K562 (cell line): ENCODE results near the gene GGA2. TPM values are rescaled to one million over a fixed set of nuclear protein-coding genes. Genes with fewer than 3 reads are reported as not detected.

ENCODE experiments used
- ARID3A ChIP-seq: IDR thresholded peaks from 2 replicates; pipeline ENCODE4 v1.6.1; 2012; ENCODE audit warnings: low read depth, low read length, improper control_type of control experiment, borderline replicate concordance
- BDP1 ChIP-seq: IDR thresholded peaks from 3 replicates; pipeline ENCODE4 v1.6.1; 2011; ENCODE audit not compliant: insufficient read length, insufficient read depth
- CCNT2 ChIP-seq: IDR thresholded peaks from 2 replicates; pipeline ENCODE4 v1.6.1; 2011; ENCODE audit warnings: borderline replicate concordance, low read depth, mild to moderate bottlenecking, moderate library complexity, mixed read lengths, low read length; ENCODE audit not compliant: insufficient read length; ENCODE audit errors: extremely low read depth
- CREB1 ChIP-seq, 2 experiments: sonication (generic) in 1 of 2; formaldehyde crosslinking in 1 of 2; IDR thresholded peaks; 2 replicates each; pipeline versions ENCODE4 v1.6.1 to v1.8.0; 2012 to 2022; ENCODE audit warnings: inconsistent platforms in 1 of 2, mild to moderate bottlenecking in 1 of 2, missing genetic modification reagents in 1 of 2, moderate library complexity in 1 of 2
- CREBBP ChIP-seq: IDR thresholded peaks from one replicate; pipeline ENCODE4 v1.6.1; 2012; ENCODE audit warnings: low read depth, mild to moderate bottlenecking, control low read depth, inconsistent platforms, low read length
- EGR1 ChIP-seq: fragments of 450-650 bp; conservative IDR thresholded peaks from 2 replicates; pipeline ENCODE4 v1.6.1; 2017; ENCODE audit warnings: mild to moderate bottlenecking
- ETV1 ChIP-seq: fragments of 450-650 bp; conservative IDR thresholded peaks from 2 replicates; pipeline ENCODE4 v1.6.1; 2016; ENCODE audit warnings: missing genetic modification characterization, control low read depth, low read depth, missing compliant biosample characterization
- ID3 ChIP-seq, 2 experiments: fragments of 250-450 bp in 1 of 2; fragments of 450-650 bp in 1 of 2; sonication (Bioruptor Pico) in 1 of 2; IDR thresholded peaks; 2 replicates each; pipeline versions ENCODE4 v1.6.1 to v1.8.0; 2016 to 2021; ENCODE audit warnings: mild to moderate bottlenecking in 2 of 2, moderate library complexity in 2 of 2, missing compliant biosample characterization in 1 of 2, missing genetic modification characterization in 1 of 2
- JUND ChIP-seq, 2 experiments: IDR thresholded peaks; 2 replicates in 1 of 2; 3 replicates in 1 of 2; pipeline ENCODE4 v1.6.1; 2011; ENCODE audit warnings: borderline replicate concordance in 2 of 2, low read depth in 2 of 2, low read length in 2 of 2, improper control_type of control experiment in 1 of 2, missing biosample characterization in 1 of 2, missing genetic modification characterization in 1 of 2, missing genetic modification reagents in 1 of 2
- KDM4B ChIP-seq, 2 experiments: fragments of 450-650 bp in 1 of 2; sonication (generic) in 1 of 2; IDR thresholded peaks; 2 replicates each; pipeline ENCODE4 v1.6.1; 2016 to 2017; ENCODE audit warnings: borderline replicate concordance in 2 of 2, antibody characterized with exemption in 1 of 2, low read depth in 1 of 2, mild to moderate bottlenecking in 1 of 2
- PHF20 ChIP-seq: fragments of 450-650 bp; IDR thresholded peaks from 2 replicates; pipeline ENCODE4 v1.6.1; 2018; ENCODE audit not compliant: partially characterized antibody
- RBFOX2 ChIP-seq: fragments of 200-400 bp; formaldehyde crosslinking; IDR thresholded peaks from 2 replicates; pipeline ENCODE4 v1.6.1; 2017; ENCODE audit warnings: low read depth, mild to moderate bottlenecking, low read length, moderate library complexity
- SIX5 ChIP-seq, 2 experiments: IDR thresholded peaks; 2 replicates each; pipeline ENCODE4 v1.6.1; 2011; ENCODE audit warnings: low read length in 2 of 2, borderline replicate concordance in 1 of 2, low read depth in 1 of 2, mild to moderate bottlenecking in 1 of 2, moderate library complexity in 1 of 2; ENCODE audit not compliant: insufficient read depth in 1 of 2
- SRSF1 ChIP-seq: fragments of 200-400 bp; formaldehyde crosslinking; IDR thresholded peaks from 2 replicates; pipeline ENCODE4 v1.6.1; 2017; ENCODE audit warnings: mild to moderate bottlenecking, low read depth, low read length, moderate library complexity
- TFE3 ChIP-seq: fragments of 450-650 bp; formaldehyde crosslinking; IDR thresholded peaks from 2 replicates; pipeline ENCODE4 v1.4.0; 2020; ENCODE audit warnings: mild to moderate bottlenecking, mixed read lengths
- TSHZ1 ChIP-seq: fragments of 250-450 bp; sonication (Bioruptor Pico); IDR thresholded peaks from 2 replicates; pipeline ENCODE4 v1.4.0; 2020; ENCODE audit warnings: mild to moderate bottlenecking, moderate library complexity
- ZNF253 ChIP-seq: fragments of 250-450 bp; sonication (Bioruptor Pico); conservative IDR thresholded peaks from 2 replicates; pipeline ENCODE4 v1.6.1; 2021; ENCODE audit warnings: mild to moderate bottlenecking
- polyA plus RNA-seq, 8 experiments: library from polyadenylated mRNA; depleted of rRNA in 4 of 8; stranded (reverse) in 5 of 8; unstranded in 3 of 8; fragments of >200 nt; fragmentation: Nextera tagmentation in 2 of 8; fragmentation: Illumina TruSeq in 1 of 8; extraction: Ambion mirVana in 2 of 8; extraction: Trizol in 1 of 8; gene quantifications; 2 replicates each; pipeline versions ENCODE4 v1.2.1 to v1.2.3, GENCODE V29; 2011 to 2014; ENCODE audit warnings: inconsistent platforms in 1 of 8, missing spikeins in 1 of 8
- total RNA-seq, 7 experiments: library from RNA; depleted of rRNA in 6 of 7; stranded (reverse); fragments of >200 nt in 6 of 7; fragmentation: Illumina TruSeq in 2 of 7; extraction: Trizol in 2 of 7; gene quantifications; 2 replicates each; pipeline versions ENCODE4 v1.2.1 to v1.2.3, GENCODE V29; 2011 to 2021; ENCODE audit warnings: low replicate concordance in 1 of 7

The GGA2 gene
- total and polyA plus RNA-seq, 9 of the 15 experiments (the other 6 are each of a cell fraction or from before 2014, with no cell fraction given): 11.9 to 133 (median 66.3) TPM

- TF ChIP-seq JUND (IDR thresholded peaks at IDR 0.05; ENCODE audit: borderline replicate concordance, low read depth, low read length) (0 out of 2 replicates have a peak, but pooled peaks have one; percentile 24), JUND (tag; IDR thresholded peaks at IDR 0.05; ENCODE audit: borderline replicate concordance, low read depth, low read length) (no peak), TSHZ1 (CRISPR knock-in tag) (no peak), TFE3 (CRISPR knock-in tag) (no peak), ZNF253 (no peak), CREBBP (no peak), SRSF1 (no peak), RBFOX2 (peak; percentile 77), ETV1 (tag) (peak; percentile 83), CCNT2 (peak; percentile 24), PHF20 (peak; percentile 67), SIX5 (IDR thresholded peaks at IDR 0.05; ENCODE audit: borderline replicate concordance in 1 of 2, insufficient read depth in 1 of 2, low read depth in 1 of 2, low read length in 2 of 2) (peak in 1 of 2 experiments; percentile 14; a peak in 1 of 4 replicates), KDM4B (IDR thresholded peaks at IDR 0.05; ENCODE audit: borderline replicate concordance in 2 of 2, low read depth in 1 of 2) (no peak), ID3 (CRISPR knock-in tag; IDR thresholded peaks at IDR 0.05) (no peak), ID3 (tag; IDR thresholded peaks at IDR 0.05) (peak; percentile 85; the same call in 1 of the 2 replicates), BDP1 (no peak), ARID3A (no peak), EGR1 (peak; percentile 74), CREB1 (IDR thresholded peaks at IDR 0.05) (no peak), CREB1 (CRISPR knock-in tag; IDR thresholded peaks at IDR 0.05) (no peak; the same call in 1 of the 2 replicates)
Observed at GRCh38 chr16:23452572-23453337, 57.5 kb downstream of the GGA2 start, which contains the start of gene COG7 (continued).
